Anterior cingulate cortex (tissue), 58 donors: Measurements from ENCODE around the gene DOCK6.

ENCODE experiments used
- DNase-seq, 58 donors: peaks; one replicate each; lab custom pipeline; 2025; lab: John Stamatoyannopoulos, UW

Gene DOCK6

DNA sequence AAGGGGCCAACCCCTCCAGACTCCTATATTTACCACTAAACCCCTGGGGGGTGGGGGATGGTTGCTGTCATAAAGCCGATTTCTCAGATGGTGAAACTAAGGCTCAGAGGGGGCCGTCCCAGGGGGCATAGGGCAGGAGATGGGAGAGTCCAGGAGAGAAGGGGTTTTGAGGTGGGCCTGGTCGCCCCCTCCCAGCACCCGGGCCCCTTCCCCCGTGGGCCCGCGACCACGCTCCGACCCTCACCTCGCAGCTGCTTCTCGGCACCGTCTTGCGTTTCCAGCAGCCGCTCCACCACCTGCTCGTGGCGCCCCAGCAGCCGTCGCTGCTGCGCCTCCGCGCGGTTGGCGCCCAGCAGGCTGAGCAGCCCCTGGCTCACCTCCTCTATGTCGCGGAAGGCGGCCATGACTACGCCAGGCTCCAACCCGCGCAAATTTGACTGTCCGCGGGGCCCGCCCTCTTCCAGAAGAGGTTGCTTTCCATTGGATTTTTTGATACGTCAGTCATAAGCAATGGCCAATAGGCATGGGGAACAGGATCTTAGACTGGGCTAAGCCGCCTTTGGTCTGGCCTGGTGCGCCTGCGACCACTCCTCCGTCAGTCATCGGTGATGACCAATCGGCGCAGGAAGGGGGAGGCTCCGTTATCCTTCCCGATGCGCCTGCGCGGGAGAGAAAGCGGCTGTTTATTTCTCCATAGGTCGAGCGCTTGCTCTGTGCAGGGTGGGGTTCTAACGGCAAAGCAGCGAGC is 106.8 kb downstream of the DOCK6 start, which contains the start of gene SPC24:
Gene SPC24, minus strand, starts transcription at position 410 of the 748 bp plus-strand sequence. Its CDS starts 6 bp downstream, at position 404.
- peak; percentile 69 to 99 (median 95) for DNase-seq

GRCh38 chr19:11154683-11155047 is 107.7 kb downstream of the DOCK6 start:
- DNase-seq = no peak

DNA sequence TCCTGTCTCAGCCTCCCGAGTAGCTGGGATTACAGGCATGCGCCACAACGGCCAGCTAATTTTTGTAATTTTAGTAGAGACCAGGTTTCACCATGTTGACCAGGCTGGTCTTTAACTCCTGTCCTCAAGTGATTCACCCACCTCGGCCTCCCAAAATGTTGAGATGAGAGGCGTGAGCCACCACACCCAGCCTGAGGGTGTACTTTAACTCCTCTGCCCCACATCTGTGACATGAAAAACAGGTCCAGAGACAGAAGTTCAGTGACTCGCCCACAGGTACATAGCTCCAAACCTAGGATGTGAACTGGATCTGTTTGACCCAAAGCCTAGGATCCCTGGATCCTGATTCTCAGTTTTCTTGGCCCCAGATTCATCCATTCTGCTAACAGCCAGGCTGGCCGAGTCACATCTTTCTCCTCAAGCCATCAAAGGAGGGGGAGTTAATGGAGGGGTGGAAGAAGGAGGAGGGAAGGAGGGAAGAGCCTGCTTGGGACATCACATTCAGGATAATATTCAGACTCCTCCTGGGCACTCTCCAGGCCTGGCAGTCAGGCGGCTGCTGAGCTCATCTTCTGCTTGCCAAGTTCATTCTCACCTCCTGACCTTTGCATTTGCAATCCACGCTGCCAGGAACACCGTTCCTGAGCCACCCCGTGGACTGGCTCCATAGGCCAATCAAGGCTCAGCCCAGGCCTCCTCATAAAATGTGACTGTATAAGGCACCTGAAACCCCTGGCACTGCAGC is 109.8 kb downstream of the DOCK6 start:
- peak in 5 of 58 donors; percentile 6 to 51 (median 17) for DNase-seq

GRCh38 chr19:11151181-11151580 is 111.1 kb downstream of the DOCK6 start:
- no peak for DNase-seq
